Gastroesophageal sphincter (tissue), 4 donors: ENCODE data around the gene STX12. TPM values are rescaled to one million over a fixed set of nuclear protein-coding genes. Genes with fewer than 3 reads are reported as not detected.

Experiments
- ATAC-seq: fragments of 150-250 bp; one replicate; pipeline ENCODE4 v1.9.1; 2016; ENCODE audit warnings: mild to moderate bottlenecking, moderate library complexity
- H3K27ac ChIP-seq, 4 donors: fragments of 200-600 bp; sonication (generic) in 3 of 4; 1 replicate in 3 of 4; 2 replicates in 1 of 4; pipeline ENCODE4 v1.5.1; 2016 to 2019
- H3K27me3 ChIP-seq: fragments of 200-600 bp; sonication (generic); one replicate; pipeline ENCODE4 v1.5.1; 2019
- H3K36me3 ChIP-seq, 2 donors: fragments of 200-600 bp; sonication (generic); one replicate each; pipeline ENCODE4 v1.5.1; 2019; ENCODE audit warnings: control low read depth in 1 of 2
- H3K4me1 ChIP-seq, 3 donors: fragments of 200-600 bp; sonication (generic); 1 replicate in 2 of 3; 2 replicates in 1 of 3; pipeline ENCODE4 v1.5.1; 2016 to 2019; ENCODE audit warnings: control low read depth in 2 of 3
- H3K4me3 ChIP-seq, 2 donors: fragments of 200-600 bp; sonication (generic); one replicate each; pipeline ENCODE4 v1.5.1; 2019; ENCODE audit warnings: mild to moderate bottlenecking in 1 of 2, moderate library complexity in 1 of 2
- H3K9me3 ChIP-seq, 3 donors: fragments of 200-600 bp; sonication (generic); one replicate each; pipeline ENCODE4 v1.5.1; 2017 to 2019; ENCODE audit warnings: control low read depth in 2 of 3
- CTCF ChIP-seq, 4 experiments: fragments of 200-600 bp in 2 of 4; fragments of 450-650 bp in 2 of 4; sonication (generic) in 1 of 4; IDR thresholded peaks; one replicate each; pipeline ENCODE4 v1.5.1; 2017 to 2019; ENCODE audit warnings: antibody characterized with exemption in 4 of 4, mild to moderate bottlenecking in 2 of 4, moderate library complexity in 2 of 4
- EP300 ChIP-seq: sonication (generic); formaldehyde crosslinking; IDR thresholded peaks from one replicate; pipeline ENCODE4 v1.6.1; 2017; ENCODE audit warnings: antibody characterized with exemption, mild to moderate bottlenecking
- POLR2A ChIP-seq, 2 donors: fragments of 450-650 bp; IDR thresholded peaks; one replicate each; pipeline ENCODE4 v1.6.1; 2017; ENCODE audit warnings: antibody characterized with exemption in 2 of 2, mild to moderate bottlenecking in 2 of 2, moderate library complexity in 1 of 2
- POLR2AphosphoS5 ChIP-seq: sonication (generic); formaldehyde crosslinking; IDR thresholded peaks from one replicate; pipeline ENCODE4 v1.6.1; 2017; ENCODE audit warnings: antibody characterized with exemption
- WGBS, 2 donors: methylation state at CpG; one replicate each; pipeline ENCODE4 v1.1.5; 2018; ENCODE audit warnings: low coverage in 1 of 2; 5-methylcytosine and 5-hydroxymethylcytosine counted together
- total RNA-seq, 4 donors: library from RNA; depleted of rRNA; stranded (reverse); fragments of >200 nt; gene quantifications; one replicate each; pipeline ENCODE4 v1.1.0, GENCODE V29; 2016

The STX12 gene
- total RNA-seq, 4 donors from 2014 or later = 50.6 to 76.9 (median 68.3) TPM

- Histone ChIP-seq H3K4me3 (no peak overlapping the region), H3K9me3 (no peaks in the 10 kb centered on the region), H3K4me1 (no peaks in the 10 kb centered on the region), H3K27me3 (no peaks in the 10 kb centered on the region), H3K27ac (no peak overlapping the region), H3K36me3 (peaks cover 0 to 69% of the 10 kb centered on the region in 2 donors)
- no peak for ATAC-seq
- TF ChIP-seq POLR2A (IDR thresholded peaks at IDR 0.05) (no peak), EP300 (no peak), CTCF (IDR thresholded peaks at IDR 0.05) (no peak), POLR2AphosphoS5 (no peak)
- WGBS, 2 donors = 84 to 96% methylated on average over 4 to 6 of the region's 6 CpGs
Measured at GRCh38 chr1:27811741-27812500, 38.9 kb downstream of the STX12 start.

GRCh38 chr1:27816921-27817630, 44.1 kb downstream of the STX12 start:
- peaks cover 0 to 97% of the 10 kb centered on the region in 2 donors for H3K36me3 ChIP-seq
- no peak overlapping the region for H3K4me3 ChIP-seq
- 55 to 86% methylated on average over 1 to 2 of the region's 2 CpGs for WGBS, 2 donors
- H3K9me3 ChIP-seq = no peaks in the 10 kb centered on the region
- H3K4me1 ChIP-seq = no peaks in the 10 kb centered on the region
- peak overlapping the region in 1 of 4 donors; percentile 5 for H3K27ac ChIP-seq
- no peaks in the 10 kb centered on the region for H3K27me3 ChIP-seq
- peak; percentile 67 for ATAC-seq
- TF ChIP-seq CTCF (IDR thresholded peaks at IDR 0.05) (no peak), POLR2AphosphoS5 (no peak), POLR2A (IDR thresholded peaks at IDR 0.05) (no peak), EP300 (no peak)

- peaks cover 0 to 82% of the 10 kb centered on the region in 2 donors for H3K36me3 ChIP-seq
- ATAC-seq = no peak
Measured at GRCh38 chr1:27821761-27822315, 48.8 kb downstream of the STX12 start.

GRCh38 chr1:27823784-27824183, 50.8 kb downstream of the STX12 start:
- Histone ChIP-seq H3K27ac (no peak overlapping the region), H3K27me3 (no peaks in the 10 kb centered on the region), H3K4me3 (no peak overlapping the region), H3K9me3 (no peaks in the 10 kb centered on the region), H3K4me1 (no peaks in the 10 kb centered on the region), H3K36me3 (peaks cover 0 to 63% of the 10 kb centered on the region in 2 donors)
- TF ChIP-seq POLR2AphosphoS5 (no peak), EP300 (no peak), POLR2A (IDR thresholded peaks at IDR 0.05) (no peak), CTCF (IDR thresholded peaks at IDR 0.05) (no peak)
- ATAC-seq = no peak
- WGBS, 2 donors = 97% methylated on average over 4 of the region's 4 CpGs; no CpG with 5 or more reads in 1 of the 2 donors

More at GRCh38 chr1:27821761-27822315, 48.8 kb downstream of the STX12 start:
- no peak overlapping the region for H3K4me3 ChIP-seq
- 80 to 93% methylated on average over 6 to 7 of the region's 8 CpGs for WGBS, 2 donors
- no peaks in the 10 kb centered on the region for H3K27me3 ChIP-seq
- no peaks in the 10 kb centered on the region for H3K9me3 ChIP-seq
- H3K4me1 ChIP-seq = no peaks in the 10 kb centered on the region
- TF ChIP-seq POLR2AphosphoS5 (no peak), POLR2A (IDR thresholded peaks at IDR 0.05) (no peak), EP300 (no peak), CTCF (IDR thresholded peaks at IDR 0.05) (no peak)
- no peak overlapping the region for H3K27ac ChIP-seq
